ENCODE data around the gene IGHMBP2. TPM values are rescaled to one million over a fixed set of nuclear protein-coding genes. Genes with fewer than 3 reads are reported as not detected.

Gene IGHMBP2
- total RNA-seq, 1 experiment from 2014 or later: 24.8 TPM

DNA sequence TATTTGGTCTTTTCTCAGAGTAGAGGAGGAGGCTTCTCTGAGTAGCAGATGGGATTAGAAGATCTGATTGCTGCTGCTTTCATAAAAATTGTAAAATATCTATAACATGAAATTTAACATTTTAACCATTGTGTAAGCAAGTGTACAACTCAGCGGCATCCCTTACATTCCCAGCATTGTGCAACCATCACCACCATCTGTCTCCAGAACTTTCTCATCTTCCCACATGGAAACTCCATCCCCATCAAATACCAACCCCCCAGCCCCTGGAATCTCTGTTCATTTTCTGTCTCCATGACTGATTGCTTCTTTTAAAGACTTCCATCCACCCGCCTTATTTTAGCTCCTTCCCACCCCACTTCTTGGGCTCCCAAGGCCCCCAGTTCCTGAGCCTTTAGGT lies 44.8 kb downstream of the IGHMBP2 start:
- DNase-seq (ENCODE audit: low read depth, low spot score): no peak
- in situ Hi-C loops (cut with HindIII; ENCODE audit: low pct_unique_long_range_greater_than_20kb, low sequenced_read_pairs): no loop called here

DNA sequence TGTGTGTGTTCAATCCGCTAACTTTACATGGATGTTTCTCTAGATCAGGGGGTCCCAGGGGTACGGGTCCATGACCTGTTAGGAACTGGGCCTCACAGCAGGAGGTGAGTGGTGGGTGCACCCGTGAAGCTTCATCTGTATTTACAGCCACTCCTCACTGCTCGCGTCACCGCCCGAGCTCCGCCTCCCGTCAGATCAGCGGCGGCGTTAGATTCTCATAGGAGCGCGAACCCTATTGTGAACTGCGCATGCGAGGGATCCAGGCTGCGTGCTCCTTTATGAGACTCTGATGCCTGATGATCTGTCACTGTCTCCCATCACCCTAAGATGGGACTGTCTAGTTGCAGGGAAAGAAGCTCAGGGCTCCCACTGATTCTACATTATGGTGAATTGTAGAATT lies 45.2 kb downstream of the IGHMBP2 start:
- no peak for DNase-seq (ENCODE audit: low read depth, low spot score)
- in situ Hi-C loops (cut with HindIII; ENCODE audit: low pct_unique_long_range_greater_than_20kb, low sequenced_read_pairs): no loop called here

DNA sequence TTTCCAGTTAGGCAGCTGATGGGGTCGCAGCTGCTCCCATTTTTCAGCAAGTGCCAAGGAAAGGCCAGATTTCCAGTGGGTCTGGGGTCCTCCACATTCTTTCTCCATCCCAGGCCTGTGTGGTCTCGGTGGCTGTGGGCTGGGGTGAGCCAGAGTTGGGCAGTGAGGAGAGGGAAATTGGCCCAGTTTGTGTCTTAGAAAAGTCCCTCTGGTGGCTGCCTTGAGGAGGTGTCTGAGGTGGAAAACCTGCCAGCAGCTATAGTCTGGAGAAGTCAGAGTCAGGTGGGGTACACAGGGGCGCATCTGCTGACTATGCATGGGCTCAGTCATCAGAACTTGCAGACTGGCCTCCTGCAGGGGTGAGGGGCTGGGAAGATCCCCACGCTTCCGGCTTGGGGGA lies 46.6 kb downstream of the IGHMBP2 start:
- DNase-seq (ENCODE audit: low read depth, low spot score): peak; percentile 78
- in situ Hi-C loops (cut with HindIII; ENCODE audit: low pct_unique_long_range_greater_than_20kb, low sequenced_read_pairs): no loop called here

DNA sequence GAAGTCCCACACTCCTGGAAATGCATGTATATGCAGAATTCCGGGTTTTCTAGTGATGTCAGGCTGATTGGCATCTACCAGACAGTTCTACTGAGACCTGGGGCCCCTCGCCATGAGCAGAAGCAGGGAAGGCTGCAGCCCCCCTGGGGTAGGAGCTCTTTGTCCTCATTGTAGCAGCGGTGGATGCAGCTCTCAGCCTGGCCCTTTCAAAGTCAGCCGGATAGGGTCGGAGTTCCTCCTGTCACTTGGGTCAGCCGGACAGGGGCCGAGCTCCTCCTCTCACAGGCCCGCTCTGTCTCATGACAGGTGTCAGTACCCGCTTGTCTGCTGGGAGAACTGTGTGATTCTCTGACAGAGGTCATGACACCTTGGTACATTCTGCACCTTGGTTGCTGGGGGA lies 47.1 kb downstream of the IGHMBP2 start:
- in situ Hi-C loops (cut with HindIII; ENCODE audit: low pct_unique_long_range_greater_than_20kb, low sequenced_read_pairs): no loop called here
- DNase-seq (ENCODE audit: low read depth, low spot score): no peak

DNA sequence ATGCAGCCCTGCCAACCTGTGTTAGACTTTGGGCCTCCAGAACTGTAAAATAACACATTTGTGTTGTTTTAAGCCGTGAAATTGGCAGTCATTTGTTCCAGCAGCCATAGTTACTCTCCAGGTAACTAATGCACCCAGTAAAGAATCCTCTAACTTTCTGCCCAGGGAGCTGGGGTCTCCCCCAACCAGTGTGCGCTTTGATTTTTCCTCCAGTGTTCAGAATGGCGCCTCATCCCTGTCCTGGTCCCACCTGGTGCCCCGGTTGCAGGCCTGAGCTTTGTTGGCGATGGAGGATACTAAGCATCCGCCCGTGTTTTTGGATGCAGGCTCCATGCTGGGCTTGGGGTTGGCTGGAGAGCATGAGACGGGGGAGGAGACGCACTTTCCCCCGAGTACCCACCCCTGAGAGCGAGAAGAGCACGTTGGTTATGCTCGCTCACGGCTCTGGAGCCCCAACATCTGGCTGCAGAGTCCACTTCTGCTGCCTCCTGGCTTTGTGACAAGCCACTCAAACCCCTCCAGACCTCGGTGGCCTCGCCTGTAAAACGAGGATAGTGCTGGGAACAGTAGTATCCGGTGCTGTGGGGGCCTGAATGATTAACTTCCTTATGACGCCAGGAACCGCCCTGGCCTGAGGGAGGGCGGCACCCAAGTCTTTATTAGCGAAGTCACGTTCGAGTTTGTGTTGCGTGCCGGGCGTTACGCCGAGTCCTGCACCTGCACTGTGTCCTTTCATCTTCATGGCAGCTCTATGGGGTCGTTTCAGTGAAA lies 51.3 kb downstream of the IGHMBP2 start:
- no peak for DNase-seq (ENCODE audit: low read depth, low spot score)
- in situ Hi-C loops (cut with HindIII; ENCODE audit: low pct_unique_long_range_greater_than_20kb, low sequenced_read_pairs): no loop called here

DNA sequence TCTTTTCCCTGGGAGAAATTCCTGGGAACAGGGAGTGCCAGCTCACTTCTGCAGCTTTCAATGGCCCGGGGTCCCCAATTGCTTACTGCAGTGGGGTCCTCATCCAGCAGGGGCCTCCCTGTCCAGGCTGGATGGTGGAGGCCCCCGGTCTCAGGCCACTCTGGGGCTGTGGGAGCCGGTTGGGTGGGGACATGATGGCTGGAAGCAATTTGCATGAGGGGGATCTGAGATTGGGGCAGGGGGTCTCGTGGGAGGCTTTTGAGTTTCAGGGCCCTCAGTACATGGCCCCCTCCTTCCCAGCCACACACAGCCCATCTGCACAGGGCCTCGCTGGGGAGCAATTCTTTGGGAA lies 51.9 kb downstream of the IGHMBP2 start:
- in situ Hi-C loops (cut with HindIII; ENCODE audit: low pct_unique_long_range_greater_than_20kb, low sequenced_read_pairs): no loop called here
- no peak for DNase-seq (ENCODE audit: low read depth, low spot score)

DNA sequence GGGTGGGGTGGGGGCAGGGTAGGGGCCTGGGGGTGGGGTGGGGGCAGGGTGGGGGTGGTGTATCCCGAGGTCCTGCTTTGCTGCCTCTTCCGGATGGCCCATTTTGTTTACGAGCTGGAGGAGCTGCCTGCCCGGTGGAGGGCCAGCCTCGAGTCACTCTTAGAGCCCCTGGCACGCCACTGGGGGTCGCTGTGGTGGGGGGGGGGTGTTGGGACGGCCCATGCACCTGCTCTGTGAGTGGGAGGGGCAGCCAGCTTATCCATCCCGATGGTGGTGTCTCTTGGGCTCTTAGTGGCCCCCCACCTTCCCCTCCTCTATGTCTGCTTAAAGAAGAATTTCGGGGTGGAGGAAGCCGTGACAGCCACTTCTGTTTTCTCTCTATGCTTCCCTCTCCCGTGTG lies 52.5 kb downstream of the IGHMBP2 start:
- in situ Hi-C loops (cut with HindIII; ENCODE audit: low pct_unique_long_range_greater_than_20kb, low sequenced_read_pairs): no loop called here
- DNase-seq (ENCODE audit: low read depth, low spot score): peak; percentile 60

DNA sequence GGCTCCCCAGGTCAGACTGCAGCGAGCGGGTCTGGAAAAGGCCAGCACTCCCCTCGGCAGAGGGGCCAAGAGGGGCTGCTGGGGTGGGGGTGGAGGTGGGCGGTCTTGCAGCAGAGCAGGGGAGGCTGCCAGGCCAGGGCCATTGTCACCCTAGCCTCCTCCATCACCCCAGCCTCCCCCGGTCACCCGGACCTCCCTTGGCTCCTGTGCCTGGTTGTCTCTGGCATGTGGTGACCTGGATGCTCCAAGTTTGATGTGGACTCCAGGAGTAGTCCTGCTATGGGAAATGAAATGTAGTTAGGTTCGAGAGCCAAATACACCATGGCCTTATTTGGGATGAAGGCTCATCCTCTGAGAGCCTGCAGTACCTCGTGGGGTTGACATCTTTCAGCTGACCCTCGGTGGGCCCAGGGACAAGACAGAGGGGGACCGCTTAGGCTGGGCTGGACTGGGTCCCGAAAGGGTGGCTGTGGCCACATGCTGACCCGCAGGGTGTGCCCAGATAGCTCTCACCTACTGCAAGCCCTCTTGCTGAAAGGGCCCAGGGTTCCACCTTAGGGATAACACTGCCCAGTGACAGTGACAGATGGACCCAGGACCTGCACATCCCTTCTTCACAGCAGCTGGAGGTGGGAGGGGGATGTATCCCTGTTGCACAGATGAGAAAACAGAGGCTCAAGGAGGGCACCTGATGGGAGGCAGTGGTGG lies 53.0 kb downstream of the IGHMBP2 start:
- in situ Hi-C loops (cut with HindIII; ENCODE audit: low pct_unique_long_range_greater_than_20kb, low sequenced_read_pairs): no loop called here
- no peak for DNase-seq (ENCODE audit: low read depth, low spot score)

DNA sequence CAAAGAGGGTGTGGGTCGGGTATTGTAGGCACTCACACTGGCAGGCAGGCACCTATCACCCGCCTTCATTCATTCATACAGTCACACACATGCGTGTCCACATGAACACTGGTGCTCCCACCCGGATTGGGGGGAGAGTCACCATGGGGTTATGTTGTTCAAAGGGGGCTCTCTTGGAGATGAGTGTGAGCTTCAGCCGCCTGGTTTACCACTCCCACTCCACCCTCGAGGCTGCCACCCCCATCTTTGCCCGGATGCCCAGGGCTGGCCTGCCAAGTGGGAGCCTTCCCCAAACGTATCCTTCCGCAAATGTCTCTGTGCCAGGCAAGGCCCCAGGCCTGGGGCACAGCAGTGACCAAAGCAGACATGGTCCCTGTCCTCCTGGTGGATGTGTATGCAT lies 54.5 kb downstream of the IGHMBP2 start:
- no peak for DNase-seq (ENCODE audit: low read depth, low spot score)
- in situ Hi-C loops (cut with HindIII; ENCODE audit: low pct_unique_long_range_greater_than_20kb, low sequenced_read_pairs): no loop called here

DNA sequence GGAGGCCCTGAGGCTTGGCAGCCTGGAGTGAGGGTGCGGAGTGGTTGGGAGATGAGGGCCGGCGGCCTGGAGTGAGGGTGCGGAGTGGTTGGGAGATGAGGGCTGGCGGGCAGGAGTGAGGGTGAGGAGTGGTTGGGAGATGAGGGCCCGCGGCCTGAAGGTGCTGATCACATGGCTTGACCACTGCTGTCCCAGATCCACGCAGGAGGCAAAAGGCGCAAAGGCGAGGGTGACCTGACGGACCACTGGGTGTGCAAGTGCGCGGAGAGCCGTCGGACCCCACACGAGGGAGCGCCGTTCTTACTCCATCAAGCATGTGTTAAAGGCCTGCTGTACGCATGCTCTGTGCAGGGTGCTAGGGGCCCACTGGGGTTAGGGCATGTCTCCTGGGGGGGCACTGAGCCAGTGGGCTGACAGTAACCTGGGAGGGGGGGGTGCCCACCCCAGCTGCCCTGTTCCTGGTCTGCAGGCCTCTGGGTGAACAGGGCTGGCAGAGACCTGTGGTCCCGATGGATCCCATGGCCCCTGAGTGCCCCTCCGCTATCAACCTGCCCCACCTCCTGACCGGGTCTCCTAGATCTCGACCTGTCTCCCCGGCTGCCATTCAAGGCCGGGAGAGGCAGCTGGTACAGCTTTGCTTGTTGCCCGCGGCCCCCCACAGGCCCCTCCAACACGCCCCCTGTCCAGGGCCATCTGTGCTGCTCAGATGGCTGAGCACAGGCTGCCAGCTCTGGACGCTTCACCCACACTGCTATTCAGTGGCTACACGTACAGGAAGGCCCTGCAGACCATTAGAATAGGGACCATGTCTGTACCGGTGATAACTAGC lies 56.0 kb downstream of the IGHMBP2 start:
- in situ Hi-C loops (cut with HindIII; ENCODE audit: low pct_unique_long_range_greater_than_20kb, low sequenced_read_pairs): no loop called here
- DNase-seq (ENCODE audit: low read depth, low spot score): no peak

DNA sequence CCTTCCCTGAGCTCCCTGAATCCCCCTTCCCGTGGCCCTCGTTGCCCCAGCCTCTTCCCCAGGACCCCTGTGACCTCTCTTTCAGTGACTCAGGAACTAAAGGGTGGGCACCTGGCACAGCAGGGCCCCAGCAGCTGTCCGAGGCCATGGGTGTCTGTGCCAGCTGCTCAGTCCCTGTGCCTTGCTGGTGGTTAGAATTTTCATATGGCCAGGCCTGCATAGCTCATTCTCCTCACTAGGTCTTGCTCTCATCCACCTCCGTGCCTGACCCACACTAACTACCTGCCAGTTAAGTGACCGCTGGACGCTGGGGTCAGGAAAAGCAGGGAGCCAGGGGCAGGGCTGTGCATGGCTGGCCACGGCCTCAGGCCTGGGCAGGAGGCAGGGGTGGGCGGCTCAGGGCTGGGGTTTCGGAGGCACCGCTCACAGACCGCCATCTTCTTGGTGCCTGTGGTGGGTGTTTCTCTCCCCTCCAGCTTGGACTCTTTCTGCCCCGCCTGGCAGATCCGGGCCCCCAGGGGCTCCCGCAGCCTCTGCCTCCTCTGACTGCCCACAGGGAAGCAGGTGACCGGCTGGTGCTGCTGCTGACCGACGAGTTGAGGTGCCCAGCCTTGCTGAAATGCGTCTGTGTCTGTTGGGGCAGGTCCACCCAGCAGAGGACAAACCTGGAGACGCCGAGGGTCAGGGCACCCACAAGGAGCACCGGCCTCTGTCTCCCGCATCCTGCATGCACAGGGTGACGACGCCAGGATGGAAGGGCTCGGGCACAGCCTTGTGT lies 56.8 kb downstream of the IGHMBP2 start:
- in situ Hi-C loops (cut with HindIII; ENCODE audit: low pct_unique_long_range_greater_than_20kb, low sequenced_read_pairs): no loop called here
- DNase-seq (ENCODE audit: low read depth, low spot score): no peak

DNA sequence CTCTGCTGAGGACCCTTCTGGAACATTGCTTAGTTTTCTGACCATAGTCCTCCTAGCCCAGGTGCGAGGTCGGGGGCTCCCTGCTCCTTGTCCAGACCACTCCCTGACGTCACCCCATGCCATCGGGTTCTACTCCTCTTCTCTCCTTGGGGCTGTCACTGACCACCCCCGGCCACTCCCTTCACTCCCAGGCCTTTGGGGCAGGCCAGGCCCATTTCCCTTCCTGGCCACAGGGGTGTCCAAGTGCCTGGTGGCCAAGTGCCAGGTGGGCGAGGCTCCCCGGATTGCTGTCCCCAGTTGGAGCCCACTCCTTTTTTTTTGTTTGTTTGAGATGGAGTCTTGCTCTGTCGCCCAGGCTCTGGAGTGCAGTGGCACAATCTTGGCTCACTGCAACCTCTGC lies 57.6 kb downstream of the IGHMBP2 start:
- no peak for DNase-seq (ENCODE audit: low read depth, low spot score)
- in situ Hi-C loops (cut with HindIII; ENCODE audit: low pct_unique_long_range_greater_than_20kb, low sequenced_read_pairs): no loop called here

DNA sequence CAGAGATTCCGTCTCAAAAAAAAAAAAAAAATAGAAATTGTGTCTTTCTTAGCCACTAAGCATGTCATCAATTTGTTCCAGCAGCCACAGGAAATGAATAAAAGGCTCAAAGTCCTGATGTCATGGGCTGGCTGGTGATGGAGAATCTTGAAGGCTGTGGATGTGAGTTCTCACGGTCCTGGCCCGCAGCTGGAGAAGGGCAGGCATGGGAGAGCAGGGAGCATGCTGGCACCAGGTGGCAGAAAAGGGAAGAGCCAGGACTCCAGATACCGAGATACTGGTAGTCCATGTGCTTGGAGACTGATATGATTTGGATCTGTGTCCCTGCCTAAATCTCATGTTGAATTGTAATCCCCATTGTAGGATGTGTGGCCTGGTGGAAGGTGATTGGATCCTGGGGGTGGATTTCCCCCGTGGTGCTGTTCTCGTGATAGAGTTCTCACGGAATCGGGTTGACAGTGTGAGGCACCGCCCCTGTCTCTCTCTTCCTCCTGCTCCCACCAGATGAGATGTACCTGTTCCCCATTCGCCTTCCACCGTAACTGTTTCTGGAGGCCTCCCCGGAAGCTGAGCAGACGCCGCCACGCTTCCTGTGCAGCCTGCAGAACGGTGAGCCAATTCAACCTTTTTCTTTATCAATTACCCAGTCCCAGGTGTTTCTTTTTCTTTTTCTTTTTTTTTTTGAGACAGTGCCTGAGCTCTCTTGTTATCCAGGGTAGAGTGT lies 59.0 kb downstream of the IGHMBP2 start:
- in situ Hi-C loops (cut with HindIII; ENCODE audit: low pct_unique_long_range_greater_than_20kb, low sequenced_read_pairs): no loop called here
- no peak for DNase-seq (ENCODE audit: low read depth, low spot score)

DNA sequence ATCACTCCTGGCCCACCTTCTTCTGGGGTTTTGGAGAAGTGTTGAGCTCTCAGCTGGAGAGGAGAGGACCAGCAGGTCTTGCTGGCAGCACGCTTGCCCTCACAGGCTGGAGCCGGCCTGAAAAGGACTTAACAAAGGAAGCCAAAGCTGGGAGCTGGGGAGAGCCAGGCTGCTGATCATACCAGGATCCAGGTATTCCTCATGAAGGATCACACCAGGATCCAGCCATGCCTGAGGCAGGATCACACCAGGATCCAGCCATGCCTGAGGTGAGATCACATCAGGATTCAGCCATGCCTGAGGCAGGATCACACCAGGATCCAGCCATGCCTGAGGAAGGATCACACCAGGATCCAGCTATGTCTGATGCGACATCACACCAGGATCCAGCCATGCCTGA lies 60.1 kb downstream of the IGHMBP2 start:
- DNase-seq (ENCODE audit: low read depth, low spot score): peak; percentile 40
- in situ Hi-C loops (cut with HindIII; ENCODE audit: low pct_unique_long_range_greater_than_20kb, low sequenced_read_pairs): no loop called here

DNA sequence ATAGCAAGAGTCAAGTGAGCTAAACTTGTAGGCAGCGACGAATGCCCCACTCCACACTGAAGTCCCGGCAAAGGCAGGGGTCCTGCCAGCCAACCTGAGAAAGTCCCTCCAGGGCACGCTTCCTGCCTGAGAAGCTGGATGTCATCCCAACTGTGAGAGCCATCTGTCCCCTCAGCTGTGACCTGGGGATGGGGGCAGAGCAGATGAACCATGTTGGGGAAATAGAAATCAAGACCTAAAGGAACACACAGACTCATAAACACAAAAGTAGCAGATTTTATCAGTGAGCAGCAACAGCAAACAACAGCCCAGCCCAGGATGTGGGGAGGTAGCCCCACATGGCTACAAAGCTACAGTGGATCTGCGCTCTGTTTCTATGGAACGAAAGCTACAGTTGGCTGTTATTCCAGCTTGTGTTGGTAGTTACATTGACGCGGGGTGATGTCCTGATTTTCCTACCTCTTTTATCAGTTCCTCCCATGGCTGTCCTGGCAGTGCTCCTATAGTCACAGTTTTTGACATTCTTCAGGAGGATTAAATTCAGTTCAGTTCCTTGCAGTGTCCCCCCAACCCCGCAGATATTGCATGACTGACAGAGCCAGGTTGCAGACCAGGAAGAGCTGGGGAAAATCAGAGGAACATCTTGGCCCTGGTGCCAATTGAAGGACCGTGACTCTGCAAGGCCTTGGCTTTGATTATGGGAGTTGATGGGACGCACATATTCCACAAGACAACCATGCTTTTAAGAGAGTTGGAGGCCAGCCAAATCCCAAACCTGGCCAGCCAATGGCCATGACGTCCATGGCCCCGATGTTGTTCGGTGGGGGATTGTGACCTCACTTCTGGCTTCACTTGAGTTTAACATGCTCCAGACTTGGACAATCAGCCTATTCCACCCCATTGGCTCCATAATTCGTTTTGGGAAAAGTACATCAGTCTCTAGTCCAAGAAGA lies 62.5 kb downstream of the IGHMBP2 start:
- in situ Hi-C loops (cut with HindIII; ENCODE audit: low pct_unique_long_range_greater_than_20kb, low sequenced_read_pairs): no loop called here
- DNase-seq (ENCODE audit: low read depth, low spot score): no peak
